MM.1S (cell line): ENCODE measurements around the gene DDX51.

ENCODE experiments used
- EZH2 ChIP-seq: fragments of 300-600 bp; sonication (generic); optimal IDR thresholded peaks from 2 replicates; pipeline ENCODE3; 2017; ENCODE audit warnings: low read depth, mild to moderate bottlenecking, antibody characterized with exemption, low read length, mixed read lengths
- EZH2phosphoT487 ChIP-seq: fragments of 300-600 bp; sonication (generic); IDR thresholded peaks from 2 replicates; pipeline ENCODE4 v1.6.1; 2018; ENCODE audit warnings: antibody characterized with exemption, low read length
- TF ChIP-seq, protein P1 (sequence below): fragments of 300-600 bp; sonication (generic); IDR thresholded peaks from 2 replicates; pipeline ENCODE4 v1.5.1; 2016; ENCODE audit warnings: antibody characterized with exemption, low read length, mixed read lengths

DNA sequence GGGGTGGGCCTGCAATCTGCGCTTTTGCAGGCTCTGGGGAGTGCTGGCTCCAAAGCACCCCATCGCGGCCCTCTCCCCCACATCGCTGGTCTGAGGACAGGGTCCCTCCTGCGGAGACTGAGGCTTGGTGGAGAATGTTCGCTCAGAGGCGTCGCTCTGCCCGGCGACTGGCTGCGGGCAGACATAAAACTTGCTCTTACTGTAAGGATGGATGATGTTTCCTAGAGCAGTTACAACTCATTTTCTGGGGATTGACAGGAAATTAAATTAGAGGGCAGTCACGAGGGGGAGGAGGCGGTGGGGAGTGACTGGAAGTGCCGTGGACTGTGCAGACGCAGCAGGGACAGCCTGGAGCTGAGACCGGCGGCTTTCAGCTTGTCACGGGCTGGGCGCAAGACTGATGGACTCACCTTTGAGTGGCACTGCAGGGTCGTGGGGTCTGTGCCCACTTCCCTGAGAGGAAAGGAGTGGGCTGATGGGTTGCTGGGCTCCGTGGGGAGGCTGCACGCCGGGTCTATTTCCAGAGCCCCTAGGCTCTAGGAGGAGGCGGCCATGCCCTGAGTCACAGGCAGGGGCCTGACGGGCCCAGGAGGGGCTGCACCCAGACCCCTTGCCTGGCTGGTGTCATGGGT, 32.9 kb upstream of the DDX51 start:
- TF ChIP-seq, protein P1, sequence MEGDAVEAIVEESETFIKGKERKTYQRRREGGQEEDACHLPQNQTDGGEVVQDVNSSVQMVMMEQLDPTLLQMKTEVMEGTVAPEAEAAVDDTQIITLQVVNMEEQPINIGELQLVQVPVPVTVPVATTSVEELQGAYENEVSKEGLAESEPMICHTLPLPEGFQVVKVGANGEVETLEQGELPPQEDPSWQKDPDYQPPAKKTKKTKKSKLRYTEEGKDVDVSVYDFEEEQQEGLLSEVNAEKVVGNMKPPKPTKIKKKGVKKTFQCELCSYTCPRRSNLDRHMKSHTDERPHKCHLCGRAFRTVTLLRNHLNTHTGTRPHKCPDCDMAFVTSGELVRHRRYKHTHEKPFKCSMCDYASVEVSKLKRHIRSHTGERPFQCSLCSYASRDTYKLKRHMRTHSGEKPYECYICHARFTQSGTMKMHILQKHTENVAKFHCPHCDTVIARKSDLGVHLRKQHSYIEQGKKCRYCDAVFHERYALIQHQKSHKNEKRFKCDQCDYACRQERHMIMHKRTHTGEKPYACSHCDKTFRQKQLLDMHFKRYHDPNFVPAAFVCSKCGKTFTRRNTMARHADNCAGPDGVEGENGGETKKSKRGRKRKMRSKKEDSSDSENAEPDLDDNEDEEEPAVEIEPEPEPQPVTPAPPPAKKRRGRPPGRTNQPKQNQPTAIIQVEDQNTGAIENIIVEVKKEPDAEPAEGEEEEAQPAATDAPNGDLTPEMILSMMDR, result no peak
- TF ChIP-seq EZH2phosphoT487, result no peak
- no peak for TF ChIP-seq EZH2
